ENCODE data around the gene SLC51B. TPM values are rescaled to one million over a fixed set of nuclear protein-coding genes. Genes with fewer than 3 reads are reported as not detected.
A peak's percentile ranks its signal among the peaks of the same experiment; 100 is the strongest.

SLC51B gene
- polyA plus RNA-seq, 2 of the 4 experiments (the other 2 are of a cell fraction) = 12.2 to 16.1 TPM

- no peak for FAIRE-seq
- DNase-seq (ENCODE audit: low read depth in 1 of 2, low spot score in 1 of 2) = no peak
- 70% methylated on average over 5 of the region's 5 CpGs for WGBS (ENCODE audit: missing lambda C conversion rate)
- H3K9me3 ChIP-seq = no peaks in the 10 kb centered on the region
- peaks cover 10% of the 10 kb centered on the region for H3K4me1 ChIP-seq
- no peak overlapping the region for H3K4me2 ChIP-seq
- no peak overlapping the region for H3K4me3 ChIP-seq
- POLR2A ChIA-PET = no interaction called here
- ATAC-seq = peak in 1 of 2 experiments; percentile 12; a peak in 2 of 6 replicates
- H3K27ac ChIP-seq = peak overlapping the region in 1 of 2 experiments; percentile 25; a peak in 1 of 6 replicates
- TF ChIP-seq EHMT2 (IDR thresholded peaks at IDR 0.05; ENCODE audit: low read depth) (no peak), ZNF302 (CRISPR knock-in tag; IDR thresholded peaks at IDR 0.05) (no peak), RCOR1 (IDR thresholded peaks at IDR 0.05; ENCODE audit: low read depth, low read length) (no peak), HOXA7 (CRISPR knock-in tag; IDR thresholded peaks at IDR 0.05) (no peak), FOSB (CRISPR knock-in tag; IDR thresholded peaks at IDR 0.05) (no peak), MYC (IDR thresholded peaks at IDR 0.05; ENCODE audit: borderline replicate concordance, low read length) (no peak), CTCF (IDR thresholded peaks at IDR 0.05) (no peak), NFE2L2 (conservative IDR thresholded peaks at IDR 0.05; ENCODE audit: low read length) (no peak), BHLHE40 (IDR thresholded peaks at IDR 0.05; ENCODE audit: low read depth, low read length) (no peak), HEYL (CRISPR knock-in tag; IDR thresholded peaks at IDR 0.05) (no peak), PHF8 (IDR thresholded peaks at IDR 0.05; ENCODE audit: borderline replicate concordance, low read depth) (no peak), HMGXB4 (CRISPR knock-in tag; IDR thresholded peaks at IDR 0.05; ENCODE audit: borderline replicate concordance) (no peak)
- CTCF ChIA-PET = interaction anchor here (0.9 to 33.7 kb wide), 7 partner anchors 8 to 383 kb away, joined by 3 to 1280 read pairs (median 11); partner anchors contain the start of genes KBTBD13, RASL12 and SLC51B
Observed at GRCh38 chr15:65062726-65063125, 17.5 kb downstream of the SLC51B start.

GRCh38 chr15:65066001-65066634 lies 20.9 kb downstream of the SLC51B start:
- CTCF ChIA-PET = interaction anchor here (0.7 to 33.7 kb wide), 6 partner anchors 8 to 221 kb away, joined by 3 to 1280 read pairs (median 20); partner anchors contain the start of genes KBTBD13, RASL12 and SLC51B
- Histone ChIP-seq H3K27ac (no peak overlapping the region), H3K4me1 (peaks cover 5% of the 10 kb centered on the region; the same call in 1 of the 3 replicates), H3K4me3 (no peak overlapping the region), H3K9me3 (no peaks in the 10 kb centered on the region), H3K4me2 (no peak overlapping the region)
- 70% methylated on average over 3 of the region's 3 CpGs for WGBS (ENCODE audit: missing lambda C conversion rate)
- DNase-seq (ENCODE audit: low read depth in 1 of 2, low spot score in 1 of 2) (no peak), FAIRE-seq (no peak), ATAC-seq (no peak)
- TF ChIP-seq HDAC2 (IDR thresholded peaks at IDR 0.05) (no peak), NPAS2 (CRISPR knock-in tag; IDR thresholded peaks at IDR 0.05; ENCODE audit: borderline replicate concordance) (no peak), CHD2 (IDR thresholded peaks at IDR 0.05; ENCODE audit: low read length, partially characterized antibody) (no peak), CTCF (IDR thresholded peaks at IDR 0.05) (no peak), KDM1A (IDR thresholded peaks at IDR 0.05; ENCODE audit: low read depth) (no peak), RCOR1 (IDR thresholded peaks at IDR 0.05; ENCODE audit: low read depth, low read length) (no peak), E2F6 (IDR thresholded peaks at IDR 0.05; ENCODE audit: borderline replicate concordance, low read depth) (no peak)
- POLR2A ChIA-PET = interaction anchor here (0.9 kb wide), 1 partner anchor 119 kb away, joined by 3 read pairs; the partner anchor contains the start of gene CLPX
